Measurements from ENCODE around the gene VPS35L. TPM values are rescaled to one million over a fixed set of nuclear protein-coding genes. Genes with fewer than 3 reads are reported as not detected.

VPS35L gene
- polyA plus RNA-seq, 1 experiment, result 83.2 TPM

- CTCF ChIA-PET, result interaction anchor here (2.0 to 5.7 kb wide), 2 partner anchors 9 to 12 kb away, joined by 5 to 25 read pairs; no protein-coding TSS in a partner anchor
Observed at GRCh38 chr16:19515757-19516156, 39.7 kb upstream of the VPS35L start.

GRCh38 chr16:19517424-19518089 lies 37.9 kb upstream of the VPS35L start:
- Histone ChIP-seq H3K27me3 (ENCODE audit: control insufficient read depth, insufficient read depth, low read length) (no peaks in the 10 kb centered on the region), H3K36me3 (ENCODE audit: control insufficient read depth, insufficient read depth, low read length) (no peaks in the 10 kb centered on the region; the same call in 1 of the 2 replicates), H3K4me3 (ENCODE audit: low read depth, low read length) (no peak overlapping the region)
- no peak for TF ChIP-seq CTCF (IDR thresholded peaks at IDR 0.05; ENCODE audit: insufficient read depth, low read depth, low read length)
- POLR2A ChIA-PET, result no interaction called here
- CTCF ChIA-PET, result interaction anchor here (5.7 kb wide), 1 partner anchor 14 kb away, joined by 25 read pairs; no protein-coding TSS in a partner anchor
- no peak for DNase-seq (ENCODE audit: low read depth)

More at GRCh38 chr16:19515757-19516156, 39.7 kb upstream of the VPS35L start:
- Histone ChIP-seq H3K27me3 (ENCODE audit: control insufficient read depth, insufficient read depth, low read length) (no peaks in the 10 kb centered on the region), H3K36me3 (ENCODE audit: control insufficient read depth, insufficient read depth, low read length) (no peaks in the 10 kb centered on the region; the same call in none of the 2 replicates), H3K4me3 (ENCODE audit: low read depth, low read length) (no peak overlapping the region)
- no peak for TF ChIP-seq CTCF (IDR thresholded peaks at IDR 0.05; ENCODE audit: insufficient read depth, low read depth, low read length)
- POLR2A ChIA-PET, result no interaction called here
- DNase-seq (ENCODE audit: low read depth), result no peak

- Histone ChIP-seq H3K36me3 (ENCODE audit: control insufficient read depth, insufficient read depth, low read length) (no peaks in the 10 kb centered on the region; the same call in 1 of the 2 replicates), H3K27me3 (ENCODE audit: control insufficient read depth, insufficient read depth, low read length) (no peaks in the 10 kb centered on the region), H3K4me3 (ENCODE audit: low read depth, low read length) (no peak overlapping the region)
- ChIA-PET POLR2A (no interaction called here), CTCF (interaction anchor here (0.8 kb wide), 1 partner anchor 10 kb away, joined by 3 read pairs; no protein-coding TSS in a partner anchor)
- TF ChIP-seq CTCF (IDR thresholded peaks at IDR 0.05; ENCODE audit: insufficient read depth, low read depth, low read length), result no peak
- no peak for DNase-seq (ENCODE audit: low read depth)
Observed at GRCh38 chr16:19518388-19518787, 37.1 kb upstream of the VPS35L start.

GRCh38 chr16:19520861-19521331 lies 34.6 kb upstream of the VPS35L start:
- CTCF ChIA-PET, result interaction anchor here (1.2 to 1.7 kb wide), 2 partner anchors 10 to 18 kb away, joined by 3 to 5 read pairs; no protein-coding TSS in a partner anchor
- H3K36me3 ChIP-seq (ENCODE audit: control insufficient read depth, insufficient read depth, low read length), result no peaks in the 10 kb centered on the region; the same call in 1 of the 2 replicates
- DNase-seq (ENCODE audit: low read depth), result no peak
- POLR2A ChIA-PET, result no interaction called here
- peak overlapping the region; percentile 94 for H3K4me3 ChIP-seq (ENCODE audit: low read depth, low read length)
- no peak for TF ChIP-seq CTCF (IDR thresholded peaks at IDR 0.05; ENCODE audit: insufficient read depth, low read depth, low read length)
- H3K27me3 ChIP-seq (ENCODE audit: control insufficient read depth, insufficient read depth, low read length), result no peaks in the 10 kb centered on the region
